GM18508 (cell line): ENCODE data around the gene PAK5.

ENCODE experiments used
- ATAC-seq: cut with Tn5 transposase; IDR thresholded peaks from one replicate; pipeline ENCODE4 v1.9.1; 2021; ENCODE audit warnings: moderate number of reproducible peaks; ENCODE audit not compliant: insufficient read depth, unreplicated experiment

PAK5 gene

DNA sequence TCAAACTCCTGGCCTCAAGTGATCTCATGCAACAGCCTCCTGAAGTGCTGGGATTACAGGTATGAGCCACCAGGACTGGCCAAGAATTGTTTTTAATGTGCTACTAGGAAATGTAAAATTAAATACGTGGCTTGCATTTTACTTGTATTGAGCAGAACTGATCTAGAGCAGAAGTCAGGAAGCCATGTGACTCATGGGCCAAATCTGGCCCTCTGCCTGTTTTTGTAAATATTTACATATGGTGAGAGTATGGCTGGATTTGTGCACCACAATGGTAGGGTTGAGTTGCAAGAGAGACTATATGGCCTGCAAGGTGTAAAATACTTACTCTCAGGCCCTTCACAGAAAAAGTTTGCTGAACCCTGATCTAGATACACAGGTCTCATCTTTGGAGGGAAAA is 248.7 kb downstream of the PAK5 start:
- ATAC-seq: no peak

GRCh38 chr20:9588706-9589105 is 250.2 kb downstream of the PAK5 start:
- ATAC-seq: no peak

GRCh38 chr20:9583151-9583550 is 255.7 kb downstream of the PAK5 start:
- no peak for ATAC-seq

- ATAC-seq: no peak
These were observed 256.7 kb downstream of the PAK5 start for GRCh38 chr20:9582137-9582536.

- no peak for ATAC-seq
These were observed 257.4 kb downstream of the PAK5 start for GRCh38 chr20:9581509-9581908.

GRCh38 chr20:9578594-9578993 is 260.3 kb downstream of the PAK5 start:
- ATAC-seq: no peak

DNA sequence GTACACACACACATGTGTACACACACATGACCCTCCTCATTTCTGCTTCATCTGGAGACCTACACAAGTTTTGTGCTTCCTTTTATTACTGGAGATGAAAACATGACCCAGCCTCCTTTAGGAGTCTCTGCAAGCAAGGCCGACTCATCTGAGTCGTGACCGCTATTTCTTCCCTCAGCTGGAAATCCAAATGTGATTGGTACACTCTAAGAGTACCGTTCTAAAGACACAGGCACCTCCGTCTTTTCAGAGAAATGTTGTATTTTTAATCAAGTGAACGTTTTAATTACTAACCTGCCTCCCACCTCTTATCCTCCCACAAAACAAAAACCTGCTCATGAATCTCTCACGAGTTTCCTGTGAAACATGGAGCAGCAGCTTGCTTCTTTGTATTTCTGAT is 261.5 kb downstream of the PAK5 start:
- no peak for ATAC-seq

GRCh38 chr20:9576695-9577094 is 262.2 kb downstream of the PAK5 start:
- no peak for ATAC-seq

- no peak for ATAC-seq
These were observed 263.0 kb downstream of the PAK5 start for GRCh38 chr20:9575836-9576235.

DNA sequence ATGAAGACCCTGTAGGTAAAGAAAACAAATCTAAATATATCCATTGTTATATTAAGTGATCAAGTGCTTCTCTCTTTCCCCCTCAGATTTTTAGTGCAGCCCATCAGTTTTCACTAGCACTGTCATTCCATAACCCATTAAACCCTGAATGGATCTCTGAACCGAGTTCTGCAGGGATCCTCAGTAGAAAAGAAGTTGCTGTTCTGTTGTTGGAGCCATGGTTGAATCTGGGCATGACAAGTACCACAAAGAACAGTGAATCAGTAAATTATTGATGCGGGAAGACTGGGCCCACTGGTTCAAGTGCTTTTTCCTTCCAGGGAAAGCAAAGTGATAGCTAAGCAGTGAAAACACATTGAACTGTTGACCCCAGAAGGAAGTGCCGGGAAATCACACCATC is 264.1 kb downstream of the PAK5 start:
- no peak for ATAC-seq

GRCh38 chr20:9574181-9574580 is 264.7 kb downstream of the PAK5 start:
- no peak for ATAC-seq

GRCh38 chr20:9573335-9574151 is 265.3 kb downstream of the PAK5 start:
- no peak for ATAC-seq

- no peak for ATAC-seq
These were observed 266.2 kb downstream of the PAK5 start for GRCh38 chr20:9572670-9573069.

DNA sequence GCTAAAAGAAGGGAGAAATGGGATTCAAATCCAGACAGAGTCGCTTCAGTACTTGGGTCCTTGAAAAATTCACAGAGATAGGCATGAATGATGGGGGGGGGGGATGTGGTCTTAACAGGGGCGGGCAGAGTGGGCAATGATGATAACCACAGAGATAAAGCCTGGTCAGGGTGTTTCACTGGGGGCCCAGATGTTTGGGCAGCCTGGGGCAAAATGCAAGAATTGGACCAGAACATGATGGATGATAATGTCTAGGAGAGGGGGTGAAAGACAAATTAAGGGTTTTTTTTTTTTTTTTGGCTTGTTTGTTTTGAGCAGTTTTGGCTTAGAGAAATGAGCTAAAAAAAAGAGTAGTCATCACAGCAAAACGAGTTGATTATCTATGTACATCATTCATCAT is 267.1 kb downstream of the PAK5 start:
- ATAC-seq: no peak

DNA sequence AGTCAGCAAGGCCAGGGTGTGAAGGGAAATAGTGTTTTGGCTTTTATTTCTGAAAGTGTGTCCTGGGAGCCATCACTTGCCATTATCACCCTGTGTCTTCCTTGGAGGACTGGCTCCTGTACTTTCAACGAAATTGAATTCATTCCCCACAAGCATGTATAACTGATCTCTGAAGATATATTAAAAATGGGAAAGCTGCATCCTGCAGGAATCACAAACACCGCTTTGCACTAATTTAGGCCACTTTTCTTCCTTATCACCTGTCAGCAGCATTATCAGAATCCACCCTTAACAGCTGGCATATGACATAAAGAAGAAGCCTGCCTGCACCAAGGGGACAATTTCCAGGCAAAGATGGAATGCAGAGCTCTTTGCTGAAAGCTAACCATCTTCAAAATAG is 268.3 kb downstream of the PAK5 start:
- ATAC-seq: no peak

- no peak for ATAC-seq
These were observed 271.9 kb downstream of the PAK5 start for GRCh38 chr20:9566977-9567376.

GRCh38 chr20:9565910-9566550 is 272.8 kb downstream of the PAK5 start:
- ATAC-seq: no peak

DNA sequence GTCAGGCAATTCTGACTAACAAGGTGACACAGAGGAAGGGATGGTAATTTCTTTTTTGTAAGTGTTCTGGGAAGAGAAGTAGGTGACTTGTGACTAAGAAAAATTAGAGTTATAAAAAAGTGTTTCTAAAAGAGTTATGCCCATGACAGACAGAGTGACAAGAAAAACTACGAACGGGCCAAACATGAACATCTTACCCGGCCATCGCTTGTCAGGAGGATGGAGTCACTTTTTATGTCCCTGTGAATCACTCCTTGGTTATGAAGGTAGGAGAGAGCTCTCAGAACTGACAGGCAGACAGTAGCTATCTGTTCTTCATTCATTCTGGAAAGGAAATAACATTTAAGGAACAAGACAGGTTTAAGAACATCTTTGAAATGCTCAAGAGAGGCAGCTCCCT is 281.5 kb downstream of the PAK5 start:
- ATAC-seq: no peak

- ATAC-seq: no peak
These were observed 283.1 kb downstream of the PAK5 start for GRCh38 chr20:9555781-9556180.

DNA sequence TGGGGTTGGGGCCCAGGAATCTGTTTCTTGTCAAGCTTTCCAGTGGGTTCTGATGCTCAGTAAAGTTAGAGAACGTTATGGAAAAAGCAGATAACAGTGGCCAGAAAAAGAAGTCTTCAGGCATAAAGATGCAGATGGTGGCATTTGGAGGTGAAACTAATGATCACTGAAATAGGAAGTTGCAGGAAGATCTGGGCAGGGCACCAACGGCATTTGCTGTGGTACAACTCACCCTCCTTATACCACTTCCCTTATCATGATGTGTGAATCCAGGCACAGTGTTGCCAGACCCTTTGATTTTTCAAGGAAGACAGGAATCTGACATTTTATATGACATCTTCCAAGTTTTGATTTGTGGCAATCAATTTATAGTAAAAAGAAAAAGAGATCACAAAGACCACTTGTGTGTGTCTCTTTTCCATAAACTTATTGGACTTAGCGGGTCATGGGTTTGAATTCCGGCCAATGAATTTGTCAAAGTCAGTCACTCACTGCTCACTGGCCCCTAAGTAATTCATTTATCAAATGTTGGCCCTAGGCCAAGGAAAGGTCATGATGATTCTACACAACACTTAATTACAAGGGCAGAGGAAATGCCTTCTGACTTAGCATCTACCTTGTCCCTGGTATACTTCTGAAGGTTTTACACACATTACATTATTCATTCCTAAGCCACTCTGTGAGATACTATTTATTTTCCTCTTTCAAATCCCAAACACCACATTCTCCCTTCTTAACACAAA is 286.9 kb downstream of the PAK5 start:
- ATAC-seq: no peak

DNA sequence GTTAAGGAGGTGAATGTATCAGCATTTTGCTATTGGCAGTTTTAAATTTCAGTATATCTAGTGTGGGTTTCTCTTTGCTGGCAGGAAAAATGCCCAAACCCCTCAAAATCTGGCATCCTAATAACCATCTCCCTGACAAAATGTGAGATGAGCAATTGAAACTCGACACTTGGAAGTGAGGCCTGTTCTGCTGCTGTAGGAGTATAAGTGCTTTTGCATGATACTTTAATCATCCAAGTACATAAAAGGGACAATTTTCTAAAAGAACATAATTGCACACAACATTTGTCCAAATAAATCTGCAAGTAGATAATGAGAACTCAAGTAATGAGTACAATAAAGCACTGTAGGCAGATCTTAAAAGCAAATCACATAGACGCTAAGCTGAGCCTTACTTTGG is 288.0 kb downstream of the PAK5 start:
- no peak for ATAC-seq
